ENCODE data around the gene S100A16.

- TF ChIP-seq ZNF232 (CRISPR knock-in tag; IDR thresholded peaks at IDR 0.05) (no peak), SRSF9 (IDR thresholded peaks at IDR 0.05; ENCODE audit: borderline replicate concordance, low read depth, low read length) (no peak), CCNT2 (IDR thresholded peaks at IDR 0.05; ENCODE audit: borderline replicate concordance, extremely low read depth, insufficient read length, low read depth, low read length) (no peak)
Measured at GRCh38 chr1:153649863-153650235, 36.9 kb upstream of the S100A16 start.

Measured in K562 (cell line).